HG02678 (cell line): ENCODE data around the gene THUMPD3.

Experiments used
- ATAC-seq: cut with Tn5 transposase; IDR thresholded peaks from one replicate; pipeline ENCODE4 v1.9.1; 2021; ENCODE audit warnings: mild to moderate bottlenecking, moderate library complexity; ENCODE audit not compliant: unreplicated experiment

THUMPD3 gene

DNA sequence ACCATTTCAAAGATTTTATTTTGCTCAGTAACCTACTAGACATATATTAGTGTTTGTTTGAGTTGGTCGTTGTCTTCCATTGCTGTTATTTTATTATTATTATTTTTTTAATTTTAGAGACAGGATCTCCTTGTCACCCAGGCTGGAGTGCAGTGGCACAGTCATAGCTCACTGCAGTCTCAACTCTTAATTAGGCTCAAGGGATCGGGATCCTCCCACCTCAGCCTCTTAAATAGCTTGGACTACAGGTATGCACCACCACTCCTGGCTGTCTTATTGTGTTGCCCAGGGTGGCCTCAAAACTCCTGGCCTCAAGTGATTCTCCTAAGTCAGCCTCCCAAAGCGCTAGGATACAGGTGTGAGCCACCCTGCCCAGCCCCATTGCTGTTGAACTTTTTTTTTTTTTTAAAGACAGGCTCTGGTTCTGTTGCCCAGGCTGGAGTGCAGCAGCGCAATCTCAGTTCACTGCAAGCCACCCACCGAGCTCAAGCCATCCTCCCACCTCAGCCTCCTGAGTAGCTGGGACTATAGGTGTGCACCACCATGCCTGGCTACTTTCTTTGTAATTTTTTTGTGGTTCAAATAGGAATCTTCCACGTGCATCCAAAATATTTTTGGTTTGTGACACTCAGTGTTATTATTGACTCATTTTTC is 52.8 kb downstream of the THUMPD3 start:
- ATAC-seq = no peak

DNA sequence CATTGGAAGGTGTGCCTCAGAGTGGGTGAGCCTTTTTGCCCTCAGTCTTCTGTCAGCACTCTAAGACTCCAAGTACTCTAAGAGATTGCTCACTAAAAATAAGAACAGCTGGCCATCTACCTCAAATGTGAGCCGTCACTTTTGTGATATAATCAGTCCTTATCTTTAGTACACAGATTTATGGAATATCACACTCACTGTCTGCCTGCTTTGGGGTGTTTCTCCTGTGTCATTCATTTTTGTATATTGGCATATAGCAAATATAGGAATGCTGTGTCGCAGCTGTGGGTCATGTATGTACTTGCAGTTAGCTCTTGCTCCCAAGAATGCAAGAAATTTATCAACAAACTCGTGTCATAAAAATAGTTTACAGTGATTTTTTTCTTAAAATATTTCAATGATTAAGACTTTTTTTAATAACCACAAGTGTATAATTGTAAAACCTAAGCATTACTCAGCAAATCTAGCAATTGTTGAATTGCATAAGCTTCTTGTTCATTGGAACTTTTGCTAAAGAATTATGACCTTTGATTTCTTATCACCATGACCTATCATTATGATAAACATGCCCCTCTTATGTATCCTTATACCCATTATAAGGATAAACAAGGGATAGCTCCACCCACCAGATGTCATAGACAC is 53.4 kb downstream of the THUMPD3 start:
- ATAC-seq = no peak

DNA sequence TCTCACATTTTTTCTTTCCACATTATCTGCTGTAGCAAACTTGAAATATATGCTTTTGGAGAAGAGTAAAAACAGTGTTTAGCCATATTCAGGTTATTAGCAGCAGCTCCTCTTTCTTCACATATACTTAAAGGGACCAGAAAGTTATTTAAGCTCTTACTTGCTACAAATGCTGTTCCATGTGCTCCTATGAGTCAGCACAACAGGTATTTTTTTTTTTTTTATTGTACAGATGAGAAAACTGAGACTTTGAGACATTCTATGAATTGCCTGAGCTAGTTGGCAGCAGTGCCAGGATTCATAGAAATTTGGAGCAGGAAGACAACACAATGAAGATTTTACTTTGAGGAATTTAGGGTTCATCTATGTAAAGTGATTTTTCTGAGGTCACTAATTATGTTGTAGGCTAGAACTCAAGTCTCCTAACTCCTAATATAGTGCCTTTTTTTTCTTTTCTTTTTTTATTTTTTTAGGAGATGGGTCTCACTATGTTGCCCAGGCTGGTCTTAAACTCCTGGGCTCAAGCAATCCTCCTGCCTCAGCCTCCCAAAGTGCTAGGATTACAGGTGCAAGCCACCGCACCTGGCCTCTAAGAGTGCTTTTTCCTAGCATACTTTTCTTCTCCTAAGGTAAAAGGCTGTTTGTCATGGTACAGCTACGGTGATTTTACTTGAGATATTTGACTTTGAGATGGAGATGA is 58.1 kb downstream of the THUMPD3 start:
- ATAC-seq = no peak

DNA sequence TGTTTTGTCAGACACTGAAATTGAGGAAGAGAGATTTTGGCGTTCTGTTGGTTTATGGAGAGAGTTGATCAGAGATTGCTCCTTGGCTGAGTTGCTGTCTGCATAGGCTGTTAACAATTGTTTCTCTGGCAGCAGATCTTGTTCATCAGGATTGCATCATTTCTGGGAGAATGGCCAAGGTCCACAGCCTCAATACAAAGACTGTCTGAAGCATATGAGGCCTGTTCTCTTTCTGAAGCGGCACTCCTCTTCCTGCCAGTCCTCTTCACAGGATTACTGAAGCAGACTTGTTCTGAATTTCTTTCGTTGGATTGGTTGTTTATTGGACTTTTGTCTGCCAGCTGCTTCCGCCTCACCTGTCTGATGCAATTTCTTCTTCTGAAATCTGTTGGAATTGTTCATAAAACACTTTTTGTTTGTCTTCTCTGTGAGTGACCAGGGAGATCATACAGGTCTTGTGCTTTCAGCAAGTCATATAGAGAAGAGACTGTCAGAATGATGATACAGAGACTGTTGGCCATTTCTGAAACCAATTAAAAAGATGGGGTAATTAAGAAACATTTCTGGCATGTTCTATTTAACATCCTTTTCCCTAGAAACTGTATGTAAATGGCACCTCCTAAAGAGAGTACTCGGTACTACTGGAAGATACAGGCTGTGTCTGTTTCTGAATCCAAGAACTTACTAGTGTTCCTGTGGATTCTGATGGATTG is 60.0 kb downstream of the THUMPD3 start:
- ATAC-seq = no peak

DNA sequence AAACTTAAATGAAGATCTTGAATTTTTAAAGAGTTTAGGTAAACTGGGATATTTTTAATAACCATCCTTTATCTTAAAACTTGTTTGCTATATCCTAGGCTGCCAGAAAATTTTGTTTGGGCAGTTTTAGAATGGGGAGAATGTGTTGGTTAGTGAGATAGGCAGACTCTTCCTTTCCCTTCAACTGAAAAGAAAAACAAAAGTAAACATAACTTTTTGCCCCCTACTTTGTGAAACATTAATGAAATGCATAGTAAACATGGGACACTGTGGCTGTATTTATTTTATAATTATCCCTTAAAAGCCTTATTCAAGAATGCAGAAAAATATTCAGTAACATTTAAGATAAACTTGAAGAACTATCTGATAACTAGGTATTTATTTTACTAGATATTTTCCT is 65.6 kb downstream of the THUMPD3 start:
- ATAC-seq = no peak

DNA sequence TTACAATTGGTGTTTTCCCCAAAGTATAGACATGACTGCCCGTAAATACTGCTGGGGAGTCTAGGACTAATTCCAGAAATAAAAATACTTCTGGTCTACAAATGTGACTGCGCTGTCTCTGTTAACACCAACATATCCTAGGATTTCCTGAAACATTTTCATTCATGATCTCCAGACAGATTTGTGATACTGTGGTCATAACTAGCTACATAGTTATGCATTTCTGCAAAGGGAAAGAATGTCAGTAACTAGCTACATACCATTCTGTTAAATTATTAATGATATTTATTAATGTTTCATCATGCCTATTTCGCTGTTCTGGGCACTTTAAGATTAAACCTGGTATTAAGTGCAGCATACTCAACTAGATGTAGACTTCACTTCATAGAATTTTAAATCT is 67.9 kb downstream of the THUMPD3 start:
- no peak for ATAC-seq

DNA sequence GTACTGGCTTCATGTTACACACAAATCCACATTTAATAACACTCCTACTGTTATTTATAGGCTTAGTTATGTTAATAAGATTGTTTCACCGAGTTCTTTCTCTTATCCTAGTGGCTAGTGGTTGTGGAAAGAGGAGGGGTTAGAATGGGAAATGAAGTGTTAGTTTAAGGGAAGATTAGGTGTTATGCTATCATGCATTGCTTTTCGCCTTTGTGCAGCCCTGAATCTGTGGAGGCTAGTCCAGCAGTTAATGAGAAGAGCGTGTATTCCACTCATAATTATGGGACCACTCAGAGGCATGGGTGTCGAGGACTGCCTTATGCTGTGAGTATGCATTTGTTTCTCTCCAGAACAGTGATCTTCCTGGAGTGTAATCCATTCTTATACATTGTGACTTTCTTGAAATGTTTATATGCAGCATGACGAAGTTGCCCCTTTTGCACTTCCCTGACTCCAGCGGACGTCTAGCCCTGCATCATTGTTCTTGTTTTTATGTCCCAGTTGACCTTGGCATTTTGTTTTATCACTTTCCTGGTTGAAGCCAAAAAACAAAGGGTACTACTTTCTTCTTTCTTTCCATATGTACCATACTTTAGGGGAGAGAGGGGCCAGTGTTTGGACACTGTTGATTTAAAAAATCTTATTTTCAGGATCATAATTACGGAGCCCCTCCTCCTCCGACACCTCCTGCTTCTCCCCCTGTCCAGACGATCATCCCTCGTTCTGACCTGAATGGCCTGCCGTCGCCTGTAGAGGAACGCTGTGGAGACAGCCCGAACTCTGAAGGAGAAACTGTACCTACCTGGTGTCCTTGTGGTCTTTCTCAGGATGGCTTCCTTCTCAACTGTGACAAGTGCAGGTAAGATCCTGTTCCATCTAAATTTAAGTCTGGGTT is 71.0 kb downstream of the THUMPD3 start:
- no peak for ATAC-seq

DNA sequence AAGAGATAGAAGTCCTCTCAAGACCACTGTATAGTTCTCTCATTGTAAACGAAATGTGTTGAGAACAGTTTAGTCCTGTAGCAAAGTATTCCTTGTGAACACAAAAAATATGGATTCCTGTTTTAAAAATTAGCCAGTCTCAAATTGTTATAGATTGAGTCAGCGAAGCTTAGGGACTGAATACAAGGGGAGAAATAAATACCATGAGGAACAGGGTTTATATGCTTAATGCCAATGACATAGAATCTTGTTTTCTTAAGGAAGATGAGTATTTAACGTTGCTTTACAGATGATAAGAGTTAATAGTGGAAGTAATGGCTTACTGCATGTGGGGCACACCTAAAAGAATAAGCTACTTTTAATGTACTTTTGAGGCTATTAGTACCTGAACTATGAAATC is 72.5 kb downstream of the THUMPD3 start:
- ATAC-seq = no peak
